LoVo (cell line): ENCODE data around the gene TEKT1.
A peak's percentile ranks its signal among the peaks of the same experiment; 100 is the strongest.

ENCODE experiments used
- DNase-seq: peaks from one replicate; pipeline ENCODE4 v3.0.0-alpha.2; 2016; ENCODE audit warnings: low spot score

TEKT1 gene

GRCh38 chr17:6757747-6758146 lies 73.8 kb downstream of the TEKT1 start:
- no peak for DNase-seq

GRCh38 chr17:6756425-6757031 lies 75.0 kb downstream of the TEKT1 start:
- no peak for DNase-seq

- peak; percentile 24 for DNase-seq
Observed at GRCh38 chr17:6755731-6756184, 75.8 kb downstream of the TEKT1 start, which contains the start of gene XAF1. TSS of gene XAF1 (plus strand) at chr17:6756046. CDS start at chr17:6756079, 33 bp downstream.

- peak; percentile 5 for DNase-seq
Observed at GRCh38 chr17:6755281-6755680, 76.2 kb downstream of the TEKT1 start.

DNA sequence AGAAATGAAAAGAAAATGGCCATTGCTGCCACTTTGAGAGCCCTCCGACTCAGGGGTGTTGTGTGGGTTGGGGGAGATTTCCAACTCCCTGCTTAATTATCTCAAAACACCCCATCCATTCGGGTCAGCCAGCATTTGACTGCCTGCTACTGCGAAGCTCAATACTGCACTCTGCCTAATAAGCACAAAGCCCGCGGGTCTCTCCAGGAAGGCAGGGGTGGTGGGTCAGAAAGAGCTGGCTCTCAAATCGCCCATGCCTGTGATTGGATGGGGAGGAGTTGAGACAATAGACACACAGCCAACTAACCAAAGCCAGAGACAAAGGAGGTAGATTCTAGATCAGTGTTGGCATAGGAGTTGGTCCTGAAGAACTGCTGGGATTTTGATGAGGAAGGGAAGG lies 78.0 kb downstream of the TEKT1 start:
- no peak for DNase-seq

DNA sequence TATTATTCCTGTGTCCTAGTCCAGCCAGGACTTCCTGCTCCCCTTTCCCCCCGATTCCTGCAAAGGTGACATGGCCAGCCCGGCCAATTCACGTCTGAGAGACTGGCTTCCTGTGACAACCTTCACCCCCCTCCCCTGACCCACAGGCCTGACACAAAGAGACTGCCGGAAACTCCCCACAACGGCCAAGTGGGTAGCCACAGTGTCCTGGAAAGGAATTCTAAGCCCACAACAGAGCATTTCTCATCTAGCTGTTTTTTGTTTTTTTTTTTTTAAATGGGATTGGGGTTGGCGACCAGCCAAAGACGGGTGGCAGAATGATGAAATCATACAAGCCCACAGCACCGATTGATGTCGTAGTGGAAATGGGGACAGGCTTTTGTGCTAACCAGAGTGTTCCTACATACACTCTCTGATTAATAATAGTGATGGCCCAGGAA lies 78.5 kb downstream of the TEKT1 start:
- DNase-seq: peak; percentile 42

DNA sequence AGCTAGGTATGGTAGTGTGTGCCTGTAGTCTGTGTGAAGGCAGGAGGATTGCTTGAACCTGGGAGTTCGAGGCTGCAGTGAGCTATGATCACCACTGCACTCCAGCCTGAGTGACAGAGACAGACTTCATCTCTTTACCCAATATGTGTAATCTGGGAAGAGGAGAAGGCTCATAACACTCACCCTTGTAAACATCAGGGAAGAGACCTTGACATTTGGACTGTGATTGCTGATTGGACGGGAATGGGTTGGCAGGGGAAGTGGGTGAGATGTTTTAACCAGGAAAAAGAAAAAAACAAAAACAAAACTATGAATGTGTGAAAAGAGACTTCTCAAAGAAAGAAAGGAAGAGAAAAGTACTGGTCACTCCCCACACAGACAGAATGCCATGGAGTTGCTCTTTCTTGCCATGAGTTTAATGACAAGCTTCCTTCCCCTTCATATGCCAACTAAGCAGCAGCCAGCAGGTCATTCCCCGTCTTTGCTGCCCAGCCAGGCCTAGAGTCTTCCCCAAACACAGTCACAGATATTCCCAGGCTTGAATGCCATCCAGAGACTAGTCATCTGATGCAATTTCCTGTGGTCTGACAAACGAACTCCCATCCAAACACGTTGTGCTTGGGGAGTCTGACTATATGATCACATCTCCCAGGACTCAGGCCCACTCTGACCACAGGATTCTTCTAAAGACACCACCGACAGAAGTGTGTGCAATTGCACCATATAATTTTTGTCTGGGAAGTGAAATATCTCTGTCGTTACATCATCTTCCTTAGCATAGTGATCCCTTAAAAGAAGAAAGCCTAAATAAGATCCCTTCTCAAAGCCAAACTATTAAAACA lies 79.2 kb downstream of the TEKT1 start:
- DNase-seq: peak; percentile 55

- DNase-seq: no peak
Observed at GRCh38 chr17:6749519-6749918, 82.0 kb downstream of the TEKT1 start.

GRCh38 chr17:6748617-6749016 lies 82.9 kb downstream of the TEKT1 start:
- no peak for DNase-seq
